Peyer's patch (tissue), 4 donors: Measurements from ENCODE around the gene ZNF106. TPM values are rescaled to one million over a fixed set of nuclear protein-coding genes. Genes with fewer than 3 reads are reported as not detected.

Source experiments
- DNase-seq, 3 donors: peaks; one replicate each; pipeline ENCODE4 v3.0.0-alpha.2; 2017 to 2019
- H3K27ac ChIP-seq, 4 donors: fragments of 200-600 bp; sonication (generic); one replicate each; pipeline ENCODE4 v1.5.1; 2016 to 2019
- H3K27me3 ChIP-seq, 2 donors: fragments of 200-600 bp; sonication (generic); one replicate each; pipeline ENCODE4 v1.5.1; 2019
- H3K36me3 ChIP-seq, 3 donors: fragments of 200-600 bp; sonication (generic); one replicate each; pipeline ENCODE4 v1.5.1; 2016 to 2019
- H3K4me1 ChIP-seq, 4 donors: fragments of 200-600 bp; sonication (generic); one replicate each; pipeline ENCODE4 v1.5.1; 2016 to 2019
- H3K4me3 ChIP-seq, 4 donors: fragments of 200-600 bp; sonication (generic); 1 replicate in 3 of 4; 2 replicates in 1 of 4; pipeline ENCODE4 v1.5.1; 2016 to 2019; ENCODE audit warnings: mild to moderate bottlenecking in 1 of 4
- H3K9me3 ChIP-seq, 4 donors: fragments of 200-600 bp; sonication (generic); one replicate each; pipeline ENCODE4 v1.5.1; 2016 to 2019; ENCODE audit warnings: mild to moderate bottlenecking in 1 of 4
- CTCF ChIP-seq, 6 experiments: fragments of 450-650 bp in 4 of 6; fragments of 200-600 bp in 2 of 6; sonication (generic) in 1 of 6; IDR thresholded peaks; one replicate each; pipeline ENCODE4 v1.5.1; 2017 to 2019; ENCODE audit warnings: antibody characterized with exemption in 6 of 6, mild to moderate bottlenecking in 3 of 6, moderate library complexity in 1 of 6
- POLR2A ChIP-seq, 2 donors: fragments of 450-650 bp; IDR thresholded peaks; one replicate each; pipeline ENCODE4 v1.5.1; 2017; ENCODE audit warnings: antibody characterized with exemption in 2 of 2, mild to moderate bottlenecking in 2 of 2, moderate library complexity in 2 of 2
- total RNA-seq, 4 donors: library from RNA; depleted of rRNA; stranded (reverse); fragments of >200 nt; gene quantifications; one replicate each; pipeline ENCODE4 v1.1.0, GENCODE V29; 2016

ZNF106 gene
- total RNA-seq, 4 donors from 2014 or later = 31.7 to 74.3 (median 42.1) TPM

- no peaks in the 10 kb centered on the region for H3K9me3 ChIP-seq
- H3K27ac ChIP-seq = no peak overlapping the region
- DNase-seq = peak in 1 of 3 donors; percentile 1
- no peak overlapping the region for H3K4me3 ChIP-seq
- no peaks in the 10 kb centered on the region for H3K27me3 ChIP-seq
- no peak for TF ChIP-seq POLR2A (IDR thresholded peaks at IDR 0.05)
- no peaks in the 10 kb centered on the region for H3K36me3 ChIP-seq
- H3K4me1 ChIP-seq = peaks cover 0 to 7% (median 0%) of the 10 kb centered on the region in 4 donors
These were observed 103.3 kb downstream of the ZNF106 start for GRCh38 chr15:42387603-42388002.

GRCh38 chr15:42385980-42386700, 104.8 kb downstream of the ZNF106 start:
- Histone ChIP-seq H3K4me3 (no peak overlapping the region), H3K9me3 (no peaks in the 10 kb centered on the region), H3K27me3 (no peaks in the 10 kb centered on the region), H3K27ac (peak overlapping the region in 2 of 4 donors; percentile 12 to 22), H3K36me3 (no peaks in the 10 kb centered on the region), H3K4me1 (no peaks in the 10 kb centered on the region)
- TF ChIP-seq POLR2A (IDR thresholded peaks at IDR 0.05) (no peak), CTCF (IDR thresholded peaks at IDR 0.05) (no peak)
- peak in 1 of 3 donors; percentile 25 for DNase-seq

GRCh38 chr15:42385206-42385979, 105.5 kb downstream of the ZNF106 start:
- TF ChIP-seq POLR2A (IDR thresholded peaks at IDR 0.05) (no peak), CTCF (IDR thresholded peaks at IDR 0.05) (peak in 4 of 6 experiments; percentile 34 to 68 (median 64))
- Histone ChIP-seq H3K27ac (no peak overlapping the region), H3K4me1 (no peaks in the 10 kb centered on the region), H3K4me3 (no peak overlapping the region), H3K27me3 (no peaks in the 10 kb centered on the region), H3K9me3 (no peaks in the 10 kb centered on the region), H3K36me3 (no peaks in the 10 kb centered on the region)
- DNase-seq = peak in 1 of 3 donors; percentile 71

- no peaks in the 10 kb centered on the region for H3K4me1 ChIP-seq
- DNase-seq = peak in 1 of 3 donors; percentile 0
- H3K27me3 ChIP-seq = no peaks in the 10 kb centered on the region
- H3K4me3 ChIP-seq = no peak overlapping the region
- H3K9me3 ChIP-seq = no peaks in the 10 kb centered on the region
- no peaks in the 10 kb centered on the region for H3K36me3 ChIP-seq
- no peak for TF ChIP-seq CTCF (IDR thresholded peaks at IDR 0.05)
- no peak for TF ChIP-seq POLR2A (IDR thresholded peaks at IDR 0.05)
- H3K27ac ChIP-seq = no peak overlapping the region
These were observed 106.3 kb downstream of the ZNF106 start for GRCh38 chr15:42384597-42384996.

GRCh38 chr15:42378011-42378410, 112.9 kb downstream of the ZNF106 start:
- Histone ChIP-seq H3K9me3 (peaks cover 0 to 6% (median 0%) of the 10 kb centered on the region in 4 donors), H3K4me3 (no peak overlapping the region), H3K4me1 (no peaks in the 10 kb centered on the region), H3K36me3 (no peaks in the 10 kb centered on the region), H3K27ac (no peak overlapping the region), H3K27me3 (no peaks in the 10 kb centered on the region)
- no peak for TF ChIP-seq CTCF (IDR thresholded peaks at IDR 0.05)
- no peak for TF ChIP-seq POLR2A (IDR thresholded peaks at IDR 0.05)
- DNase-seq = no peak

GRCh38 chr15:42375941-42376340, 115.0 kb downstream of the ZNF106 start:
- peaks cover 0 to 6% (median 0%) of the 10 kb centered on the region in 4 donors for H3K9me3 ChIP-seq
- no peak overlapping the region for H3K27ac ChIP-seq
- no peak overlapping the region for H3K4me3 ChIP-seq
- H3K4me1 ChIP-seq = no peaks in the 10 kb centered on the region
- DNase-seq = no peak
- TF ChIP-seq CTCF (IDR thresholded peaks at IDR 0.05) (no peak), POLR2A (IDR thresholded peaks at IDR 0.05) (no peak)
- H3K36me3 ChIP-seq = no peaks in the 10 kb centered on the region
- no peaks in the 10 kb centered on the region for H3K27me3 ChIP-seq
